WTC11 (cell line): ENCODE data around the gene DCLRE1A. TPM values are rescaled to one million over a fixed set of nuclear protein-coding genes. Genes with fewer than 3 reads are reported as not detected.
"Not testable (repeated sequence)": the region's sequence is repeated elsewhere in the genome, so short reads cannot be mapped to it uniquely, and the experiment has no call there.

Source experiments
- ATAC-seq: fragments of 200-7000 bp; cut with Tn5 transposase; 2 replicates; pipeline ENCODE4 v1.10.0; 2021; ENCODE audit warnings: mild to moderate bottlenecking, moderate library complexity
- CTCF ChIA-PET: fragments of 300-600 bp; sonication (Branson Sonifier 250); formaldehyde crosslinking; loops from one replicate; lab custom pipeline; 2021; ENCODE audit warnings: antibody characterized with exemption; lab: Charles Lee
- POLR2A ChIA-PET: fragments of 350-600 bp; sonication (Branson Sonifier 250); formaldehyde crosslinking; loops from one replicate; lab custom pipeline; 2021; ENCODE audit warnings: antibody characterized with exemption; lab: Charles Lee
- DNase-seq: peaks from one replicate; pipeline ENCODE4 v3.0.0; 2021; ENCODE audit warnings: low spot score
- H3K27ac Mint-ChIP-seq: 2 replicates; pipeline ENCODE4 v1.8.0; 2021; ENCODE audit warnings: mixed read lengths
- H3K27me3 Mint-ChIP-seq: 2 replicates; pipeline ENCODE4 v1.8.0; 2021; ENCODE audit warnings: low read depth, mild to moderate bottlenecking, moderate library complexity, mixed read lengths
- H3K36me3 Mint-ChIP-seq: 2 replicates; pipeline ENCODE4 v1.8.0; 2021; ENCODE audit warnings: mixed read lengths
- H3K4me1 Mint-ChIP-seq: 2 replicates; pipeline ENCODE4 v1.8.0; 2022; ENCODE audit warnings: mixed read lengths
- H3K4me3 Mint-ChIP-seq: 2 replicates; pipeline ENCODE4 v1.8.0; 2021; ENCODE audit warnings: mild to moderate bottlenecking, moderate library complexity, mixed read lengths
- H3K9me3 Mint-ChIP-seq: 2 replicates; pipeline ENCODE4 v1.8.0; 2021; ENCODE audit warnings: mixed read lengths
- ATF6 ChIP-seq: sonication (generic); formaldehyde crosslinking; IDR thresholded peaks from 2 replicates; pipeline ENCODE4 v1.8.1; 2023; ENCODE audit warnings: mild to moderate bottlenecking, missing genetic modification reagents
- ESRRA ChIP-seq: sonication (generic); formaldehyde crosslinking; IDR thresholded peaks from 2 replicates; pipeline ENCODE4 v1.8.1; 2022; ENCODE audit warnings: mild to moderate bottlenecking, missing genetic modification reagents, borderline replicate concordance
- FOXJ3 ChIP-seq: sonication (generic); formaldehyde crosslinking; IDR thresholded peaks from 2 replicates; pipeline ENCODE4 v1.9.0; 2021; ENCODE audit warnings: missing genetic modification reagents, mild to moderate bottlenecking, borderline replicate concordance
- IRF2 ChIP-seq: sonication (generic); formaldehyde crosslinking; IDR thresholded peaks from 2 replicates; pipeline ENCODE4 v1.8.0; 2022; ENCODE audit warnings: low read depth, missing genetic modification reagents, borderline replicate concordance
- OVOL2 ChIP-seq: fragments of 250-450 bp; sonication (Bioruptor Pico); IDR thresholded peaks from 2 replicates; pipeline ENCODE4 v1.9.0; 2021; ENCODE audit warnings: mild to moderate bottlenecking, borderline replicate concordance
- PRRX2 ChIP-seq: fragments of 250-450 bp; sonication (Bioruptor Pico); IDR thresholded peaks from 2 replicates; pipeline ENCODE4 v1.8.0; 2021; ENCODE audit warnings: mild to moderate bottlenecking
- SOX15 ChIP-seq: fragments of 250-450 bp; sonication (Bioruptor Pico); IDR thresholded peaks from 2 replicates; pipeline ENCODE4 v1.9.0; 2021; ENCODE audit warnings: mild to moderate bottlenecking
- USF2 ChIP-seq: sonication (generic); formaldehyde crosslinking; IDR thresholded peaks from 2 replicates; pipeline ENCODE4 v1.8.1; 2023; ENCODE audit warnings: mild to moderate bottlenecking, missing genetic modification reagents, moderate library complexity
- ZNF138 ChIP-seq: sonication (generic); formaldehyde crosslinking; conservative IDR thresholded peaks from 2 replicates; pipeline ENCODE4 v1.8.1; 2022; ENCODE audit warnings: mild to moderate bottlenecking, moderate library complexity, missing genetic modification reagents
- ZSCAN18 ChIP-seq: fragments of 250-450 bp; sonication (Bioruptor Pico); IDR thresholded peaks from 2 replicates; pipeline ENCODE4 v2.1.2; 2022; ENCODE audit warnings: mild to moderate bottlenecking, moderate library complexity
- total RNA-seq: library from RNA; stranded (reverse); gene quantifications from 3 replicates; pipeline ENCODE4 v1.2.3, GENCODE V29; 2021
- TF ChIP-seq, protein P1 (sequence below): sonication (generic); formaldehyde crosslinking; IDR thresholded peaks from 2 replicates; pipeline ENCODE4 v1.8.0; 2023; ENCODE audit warnings: missing genetic modification reagents, mild to moderate bottlenecking, borderline replicate concordance
- TF ChIP-seq, protein P2 (sequence below): fragments of 250-450 bp; sonication (Bioruptor Pico); IDR thresholded peaks from 2 replicates; pipeline ENCODE4 v1.9.0; 2021; ENCODE audit warnings: mild to moderate bottlenecking

The DCLRE1A gene
- total RNA-seq, 1 experiment from 2014 or later, result 11.3 TPM

DNA sequence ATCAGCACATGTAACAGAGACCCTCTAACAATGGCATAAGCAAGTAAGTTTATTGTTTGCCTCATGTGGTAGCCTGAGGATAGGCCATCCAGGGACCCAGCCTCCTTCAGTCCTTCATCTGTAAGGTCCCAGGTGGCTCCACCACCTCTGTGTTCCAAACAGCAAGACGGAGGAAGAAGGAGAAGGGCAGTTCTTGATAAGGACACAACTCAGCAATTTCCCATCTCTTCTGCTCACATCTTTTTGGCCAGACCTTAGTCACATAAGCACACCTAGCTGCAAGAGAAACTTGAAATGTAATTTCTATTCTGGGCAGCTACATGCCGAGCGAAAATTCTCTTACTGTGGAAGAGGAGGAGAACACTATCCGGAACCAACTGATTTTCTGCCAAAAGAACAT, 33.9 kb downstream of the DCLRE1A start (continued):
- TF ChIP-seq, protein P1, sequence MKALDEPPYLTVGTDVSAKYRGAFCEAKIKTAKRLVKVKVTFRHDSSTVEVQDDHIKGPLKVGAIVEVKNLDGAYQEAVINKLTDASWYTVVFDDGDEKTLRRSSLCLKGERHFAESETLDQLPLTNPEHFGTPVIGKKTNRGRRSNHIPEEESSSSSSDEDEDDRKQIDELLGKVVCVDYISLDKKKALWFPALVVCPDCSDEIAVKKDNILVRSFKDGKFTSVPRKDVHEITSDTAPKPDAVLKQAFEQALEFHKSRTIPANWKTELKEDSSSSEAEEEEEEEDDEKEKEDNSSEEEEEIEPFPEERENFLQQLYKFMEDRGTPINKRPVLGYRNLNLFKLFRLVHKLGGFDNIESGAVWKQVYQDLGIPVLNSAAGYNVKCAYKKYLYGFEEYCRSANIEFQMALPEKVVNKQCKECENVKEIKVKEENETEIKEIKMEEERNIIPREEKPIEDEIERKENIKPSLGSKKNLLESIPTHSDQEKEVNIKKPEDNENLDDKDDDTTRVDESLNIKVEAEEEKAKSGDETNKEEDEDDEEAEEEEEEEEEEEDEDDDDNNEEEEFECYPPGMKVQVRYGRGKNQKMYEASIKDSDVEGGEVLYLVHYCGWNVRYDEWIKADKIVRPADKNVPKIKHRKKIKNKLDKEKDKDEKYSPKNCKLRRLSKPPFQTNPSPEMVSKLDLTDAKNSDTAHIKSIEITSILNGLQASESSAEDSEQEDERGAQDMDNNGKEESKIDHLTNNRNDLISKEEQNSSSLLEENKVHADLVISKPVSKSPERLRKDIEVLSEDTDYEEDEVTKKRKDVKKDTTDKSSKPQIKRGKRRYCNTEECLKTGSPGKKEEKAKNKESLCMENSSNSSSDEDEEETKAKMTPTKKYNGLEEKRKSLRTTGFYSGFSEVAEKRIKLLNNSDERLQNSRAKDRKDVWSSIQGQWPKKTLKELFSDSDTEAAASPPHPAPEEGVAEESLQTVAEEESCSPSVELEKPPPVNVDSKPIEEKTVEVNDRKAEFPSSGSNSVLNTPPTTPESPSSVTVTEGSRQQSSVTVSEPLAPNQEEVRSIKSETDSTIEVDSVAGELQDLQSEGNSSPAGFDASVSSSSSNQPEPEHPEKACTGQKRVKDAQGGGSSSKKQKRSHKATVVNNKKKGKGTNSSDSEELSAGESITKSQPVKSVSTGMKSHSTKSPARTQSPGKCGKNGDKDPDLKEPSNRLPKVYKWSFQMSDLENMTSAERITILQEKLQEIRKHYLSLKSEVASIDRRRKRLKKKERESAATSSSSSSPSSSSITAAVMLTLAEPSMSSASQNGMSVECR (CRISPR knock-in tag), result no peak
- no peak for TF ChIP-seq OVOL2 (CRISPR knock-in tag)
- no peak for TF ChIP-seq ZSCAN18
- no peak for TF ChIP-seq SOX15 (CRISPR knock-in tag)
- TF ChIP-seq ATF6, result no peak
- TF ChIP-seq, protein P2, sequence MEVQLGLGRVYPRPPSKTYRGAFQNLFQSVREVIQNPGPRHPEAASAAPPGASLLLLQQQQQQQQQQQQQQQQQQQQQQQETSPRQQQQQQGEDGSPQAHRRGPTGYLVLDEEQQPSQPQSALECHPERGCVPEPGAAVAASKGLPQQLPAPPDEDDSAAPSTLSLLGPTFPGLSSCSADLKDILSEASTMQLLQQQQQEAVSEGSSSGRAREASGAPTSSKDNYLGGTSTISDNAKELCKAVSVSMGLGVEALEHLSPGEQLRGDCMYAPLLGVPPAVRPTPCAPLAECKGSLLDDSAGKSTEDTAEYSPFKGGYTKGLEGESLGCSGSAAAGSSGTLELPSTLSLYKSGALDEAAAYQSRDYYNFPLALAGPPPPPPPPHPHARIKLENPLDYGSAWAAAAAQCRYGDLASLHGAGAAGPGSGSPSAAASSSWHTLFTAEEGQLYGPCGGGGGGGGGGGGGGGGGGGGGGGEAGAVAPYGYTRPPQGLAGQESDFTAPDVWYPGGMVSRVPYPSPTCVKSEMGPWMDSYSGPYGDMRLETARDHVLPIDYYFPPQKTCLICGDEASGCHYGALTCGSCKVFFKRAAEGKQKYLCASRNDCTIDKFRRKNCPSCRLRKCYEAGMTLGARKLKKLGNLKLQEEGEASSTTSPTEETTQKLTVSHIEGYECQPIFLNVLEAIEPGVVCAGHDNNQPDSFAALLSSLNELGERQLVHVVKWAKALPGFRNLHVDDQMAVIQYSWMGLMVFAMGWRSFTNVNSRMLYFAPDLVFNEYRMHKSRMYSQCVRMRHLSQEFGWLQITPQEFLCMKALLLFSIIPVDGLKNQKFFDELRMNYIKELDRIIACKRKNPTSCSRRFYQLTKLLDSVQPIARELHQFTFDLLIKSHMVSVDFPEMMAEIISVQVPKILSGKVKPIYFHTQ (CRISPR knock-in tag), result no peak

DNA sequence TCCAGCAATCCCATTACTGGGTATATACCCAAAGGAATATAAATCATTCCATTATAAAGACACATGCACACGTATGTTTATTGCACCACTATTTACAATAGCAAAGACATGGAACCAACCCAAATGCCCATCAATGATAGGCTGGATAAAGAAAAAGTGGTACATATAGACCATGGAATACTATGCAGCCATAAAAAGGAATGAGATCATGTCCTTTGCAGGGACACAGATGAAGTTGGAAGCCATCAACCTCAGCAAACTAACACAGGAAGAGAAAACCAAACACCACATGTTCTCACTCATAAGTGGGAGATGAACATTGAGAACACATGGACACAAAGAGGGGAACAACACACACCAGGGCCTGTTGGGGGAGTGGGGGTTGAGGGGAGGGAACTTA, 39.2 kb downstream of the DCLRE1A start:
- H3K27me3 Mint-ChIP-seq, H3K4me3 Mint-ChIP-seq, H3K27ac Mint-ChIP-seq, DNase-seq, H3K9me3 Mint-ChIP-seq, POLR2A ChIA-PET, H3K4me1 Mint-ChIP-seq, ATAC-seq, CTCF ChIA-PET, H3K36me3 Mint-ChIP-seq: not testable (repeated sequence)

DNA sequence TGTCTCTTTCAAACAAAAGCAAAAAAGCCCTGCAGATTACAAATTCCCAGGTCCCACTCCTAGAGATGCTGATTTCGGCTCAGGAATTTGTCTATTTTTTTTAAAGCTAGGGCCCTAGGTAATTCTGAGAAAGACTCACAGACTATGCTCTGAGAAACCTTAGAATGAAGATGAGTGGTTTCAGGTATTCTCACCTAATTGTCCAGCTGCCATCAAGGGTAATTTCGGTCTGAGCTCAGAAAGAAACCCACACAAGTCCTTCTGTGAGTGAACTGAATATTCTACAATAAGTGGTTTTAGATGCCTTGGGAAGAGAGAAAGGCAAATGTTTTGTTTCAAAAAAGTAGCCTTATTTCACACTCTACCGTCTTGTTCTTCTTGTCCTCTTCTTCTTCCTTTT, 45.7 kb downstream of the DCLRE1A start:
- ATAC-seq (no peak), DNase-seq (no peak)
- Mint-ChIP-seq H3K4me1 (no peaks in the 10 kb centered on the region), H3K9me3 (no peaks in the 10 kb centered on the region), H3K27me3 (no peaks in the 10 kb centered on the region), H3K36me3 (no peaks in the 10 kb centered on the region)
- POLR2A ChIA-PET, result no interaction called here
- TF ChIP-seq PRRX2 (CRISPR knock-in tag) (no peak), ZNF138 (no peak), IRF2 (CRISPR knock-in tag) (no peak), FOXJ3 (CRISPR knock-in tag) (no peak), USF2 (CRISPR knock-in tag) (no peak), ESRRA (CRISPR knock-in tag) (no peak)
- TF ChIP-seq, protein P1 (CRISPR knock-in tag), result no peak
- TF ChIP-seq, all 79 proteins: peak for 0
- Mint-ChIP-seq H3K27ac (no peak overlapping the region), H3K4me3 (no peak overlapping the region)
- CTCF ChIA-PET, result no interaction called here
